SK-N-SH (cell line): ENCODE data around the gene SPOP. TPM values are rescaled to one million over a fixed set of nuclear protein-coding genes. Genes with fewer than 3 reads are reported as not detected.

ENCODE experiments used
- CTCF ChIA-PET: fragments of 300-600, 350-600 bp; formaldehyde crosslinking; extraction: SDS; loops from one replicate; lab custom pipeline; 2021; lab: Yijun Ruan, JAX
- POLR2A ChIA-PET: fragments of 350-600 bp; sonication (Branson Sonifier 250); formaldehyde crosslinking; extraction: SDS; loops from one replicate; lab custom pipeline; 2020; ENCODE audit warnings: antibody characterized with exemption, inconsistent platforms; lab: Yijun Ruan, JAX
- DNase-seq: peaks from one replicate; pipeline ENCODE4 v3.0.0; 2012
- H2AFZ ChIP-seq: fragments of 200-600 bp; sonication (generic); 2 replicates; pipeline ENCODE4 v1.8.1; 2016; ENCODE audit warnings: antibody characterized with exemption, mild to moderate bottlenecking, low read depth
- H3F3A ChIP-seq: fragments of 200-600 bp; sonication (generic); replicated peaks from 2 replicates; pipeline ENCODE3; 2016; ENCODE audit warnings: antibody characterized with exemption, mild to moderate bottlenecking; ENCODE audit not compliant: insufficient read depth
- H3K27ac ChIP-seq, 2 experiments: fragments of 200-500 bp in 1 of 2; fragments of 200-600 bp in 1 of 2; sonication (Bioruptor generic) in 1 of 2; sonication (generic), shearing (Covaris generic) in 1 of 2; 2 replicates each; pipeline versions ENCODE4 v1.5.1 to v1.6.1; 2014 to 2016; ENCODE audit warnings: low read depth in 2 of 2, inconsistent platforms in 1 of 2, low read length in 1 of 2, mild to moderate bottlenecking in 1 of 2, mixed read lengths in 1 of 2
- H3K27me3 ChIP-seq: fragments of 200-600 bp; sonication (generic), shearing (Covaris generic); 2 replicates; pipeline ENCODE4 v1.6.1; 2016; ENCODE audit warnings: mixed run types; ENCODE audit not compliant: insufficient read depth
- H3K36me3 ChIP-seq, 2 experiments: fragments of 200-500 bp in 1 of 2; fragments of 200-600 bp in 1 of 2; sonication (Bioruptor generic) in 1 of 2; sonication (generic) in 1 of 2; replicated peaks in 1 of 2; 2 replicates each; pipeline versions ENCODE3 to v1.5.1; 2014 to 2016; ENCODE audit warnings: low read length in 1 of 2, mild to moderate bottlenecking in 1 of 2; ENCODE audit not compliant: insufficient read depth in 2 of 2, control insufficient read depth in 1 of 2
- H3K4me1 ChIP-seq, 2 experiments: fragments of 200-500 bp in 1 of 2; fragments of 200-600 bp in 1 of 2; sonication (Bioruptor generic) in 1 of 2; sonication (generic), shearing (Covaris generic) in 1 of 2; 2 replicates each; pipeline versions ENCODE4 v1.5.1 to v1.6.1; 2014 to 2016; ENCODE audit warnings: low read depth in 1 of 2, low read length in 1 of 2, mixed run types in 1 of 2; ENCODE audit not compliant: insufficient read depth in 2 of 2, control insufficient read depth in 1 of 2
- H3K4me2 ChIP-seq: fragments of 200-600 bp; sonication (generic), shearing (Covaris generic); 2 replicates; pipeline ENCODE4 v1.6.1; 2017; ENCODE audit warnings: mixed run types
- H3K4me3 ChIP-seq, 2 experiments: fragments of 200-500 bp in 1 of 2; fragments of 200-600 bp in 1 of 2; sonication (Bioruptor generic) in 1 of 2; sonication (generic), shearing (Covaris generic) in 1 of 2; 2 replicates each; pipeline versions ENCODE4 v1.5.1 to v1.8.1; 2014 to 2016; ENCODE audit warnings: low read depth in 2 of 2, inconsistent platforms in 1 of 2, low read length in 1 of 2, mild to moderate bottlenecking in 1 of 2, mixed read lengths in 1 of 2, moderate library complexity in 1 of 2
- H3K79me2 ChIP-seq: fragments of 200-600 bp; sonication (generic); 2 replicates; pipeline ENCODE4 v1.8.1; 2017; ENCODE audit warnings: mild to moderate bottlenecking; ENCODE audit not compliant: insufficient read depth
- H3K9ac ChIP-seq: fragments of 200-600 bp; sonication (generic); 2 replicates; pipeline ENCODE4 v1.6.1; 2017; ENCODE audit warnings: mixed run types
- H3K9me2 ChIP-seq: fragments of 200-600 bp; sonication (generic); 2 replicates; pipeline ENCODE4 v1.6.1; 2017; ENCODE audit warnings: mixed run types
- H3K9me3 ChIP-seq: fragments of 200-600 bp; sonication (generic); 2 replicates; pipeline ENCODE4 v1.6.1; 2017; ENCODE audit warnings: mixed run types, mild to moderate bottlenecking, moderate library complexity
- H4K20me1 ChIP-seq: fragments of 200-600 bp; sonication (generic); 2 replicates; pipeline ENCODE4 v1.6.1; 2017; ENCODE audit warnings: mild to moderate bottlenecking, mixed run types; ENCODE audit not compliant: insufficient read depth
- EZH2phosphoT487 ChIP-seq: fragments of 200-600 bp; sonication (generic); IDR thresholded peaks from 2 replicates; pipeline ENCODE4 v1.6.1; 2017; ENCODE audit warnings: low read depth, mixed run types, mild to moderate bottlenecking, antibody characterized with exemption, moderate library complexity, borderline replicate concordance
- FOSL2 ChIP-seq: IDR thresholded peaks from 2 replicates; pipeline ENCODE4 v1.4.0; 2012; ENCODE audit warnings: low read depth, mild to moderate bottlenecking, moderate library complexity, borderline replicate concordance
- MAX ChIP-seq: IDR thresholded peaks from 2 replicates; pipeline ENCODE4 v1.4.0; 2012; ENCODE audit warnings: low read depth
- RAD21 ChIP-seq: IDR thresholded peaks from 2 replicates; pipeline ENCODE4 v1.6.1; 2012; ENCODE audit warnings: mild to moderate bottlenecking, low read length
- RCOR1 ChIP-seq: fragments of 150-350 bp; IDR thresholded peaks from 2 replicates; pipeline ENCODE4 v1.6.1; 2017; ENCODE audit warnings: antibody characterized with exemption, low read length
- REST ChIP-seq: IDR thresholded peaks from 2 replicates; pipeline ENCODE4 v1.6.1; 2012; ENCODE audit warnings: mild to moderate bottlenecking, low read depth, low read length, moderate library complexity
- SMC3 ChIP-seq: IDR thresholded peaks from 2 replicates; pipeline ENCODE4 v1.6.1; 2012; ENCODE audit warnings: low read depth, low read length, improper control_type of control experiment
- WGBS: methylation state at CpG from one replicate; pipeline ENCODE4 v1.1.6; 2017; ENCODE audit warnings: low lambda C conversion rate; 5-methylcytosine and 5-hydroxymethylcytosine counted together
- polyA plus RNA-seq, 3 experiments: library from polyadenylated mRNA; depleted of rRNA; stranded (reverse); fragments of >200 nt; gene quantifications; 2 replicates each; pipeline ENCODE4 v1.2.3, GENCODE V29; 2012
- TF ChIP-seq, protein P1 (sequence below): fragments of 150-350 bp; IDR thresholded peaks from 2 replicates; pipeline ENCODE4 v1.6.1; 2017; ENCODE audit warnings: antibody characterized with exemption, low read length, low read depth, borderline replicate concordance

SPOP gene
- polyA plus RNA-seq, 1 of the 3 experiments (the other 2 are of a cell fraction): 54.0 TPM

- no peak for TF ChIP-seq REST
- no peak for TF ChIP-seq EZH2phosphoT487
- TF ChIP-seq RAD21: no peak
These were observed 127.9 kb downstream of the SPOP start (continued) for GRCh38 chr17:49549691-49550678.

DNA sequence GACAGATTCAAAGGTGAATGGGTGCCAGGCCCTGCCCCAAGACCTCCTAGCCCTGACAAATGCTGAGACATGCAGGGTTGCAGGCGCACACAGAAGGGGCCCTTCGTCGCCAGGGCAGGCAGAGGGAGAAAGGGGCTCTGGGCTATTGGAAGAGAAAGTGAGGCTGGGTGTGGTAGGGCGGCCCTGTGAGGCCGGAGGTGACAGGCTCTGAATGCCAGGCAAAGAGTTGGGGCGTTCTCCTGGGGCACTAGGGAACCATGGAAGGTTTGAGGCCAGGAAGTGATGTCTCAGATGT is 128.6 kb downstream of the SPOP start:
- H3K9me2 ChIP-seq: no peaks in the 10 kb centered on the region
- WGBS: 82% methylated on average over 6 of the region's 6 CpGs
- TF ChIP-seq, protein P1, sequence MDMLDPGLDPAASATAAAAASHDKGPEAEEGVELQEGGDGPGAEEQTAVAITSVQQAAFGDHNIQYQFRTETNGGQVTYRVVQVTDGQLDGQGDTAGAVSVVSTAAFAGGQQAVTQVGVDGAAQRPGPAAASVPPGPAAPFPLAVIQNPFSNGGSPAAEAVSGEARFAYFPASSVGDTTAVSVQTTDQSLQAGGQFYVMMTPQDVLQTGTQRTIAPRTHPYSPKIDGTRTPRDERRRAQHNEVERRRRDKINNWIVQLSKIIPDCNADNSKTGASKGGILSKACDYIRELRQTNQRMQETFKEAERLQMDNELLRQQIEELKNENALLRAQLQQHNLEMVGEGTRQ: no peak
- no peak for TF ChIP-seq FOSL2
- no peak for TF ChIP-seq MAX
- no peak for TF ChIP-seq RCOR1
- no peak for TF ChIP-seq SMC3
- H3K9me3 ChIP-seq: no peaks in the 10 kb centered on the region
- H3K4me3 ChIP-seq: no peak overlapping the region
- H2AFZ ChIP-seq: no peak overlapping the region
- H3K27me3 ChIP-seq: peaks cover 3% of the 10 kb centered on the region; the same call in 1 of the 2 replicates
- no peaks in the 10 kb centered on the region for H3K79me2 ChIP-seq
- no peaks in the 10 kb centered on the region for H4K20me1 ChIP-seq
- H3K27ac ChIP-seq: no peak overlapping the region; a peak in 1 of 4 replicates
- ChIA-PET POLR2A (no interaction called here), CTCF (interaction anchor here (1.0 to 17.1 kb wide), 7 partner anchors 24 to 144 kb away, joined by 3 to 499 read pairs (median 51); partner anchors contain the start of genes NGFR and PHB1)
- no peak overlapping the region for H3K9ac ChIP-seq
- peak; percentile 33 for DNase-seq
- no peaks in the 10 kb centered on the region for H3K36me3 ChIP-seq
- no peak overlapping the region for H3K4me2 ChIP-seq
- H3K4me1 ChIP-seq: peaks cover 0 to 43% of the 10 kb centered on the region in 2 experiments; a peak in 1 of 4 replicates
- no peaks in the 10 kb centered on the region for H3F3A ChIP-seq

Other genes starting within 250 kb of the SPOP start
- 0.44 and 0.76 TPM in 2 replicates for gene NGFR, start 182.8 kb downstream of the SPOP start, polyA plus RNA-seq (2012; rRNA removed)
- gene NXPH3, start 102.2 kb downstream of the SPOP start, polyA plus RNA-seq (2012; rRNA removed): 0.30 and 0.31 TPM in 2 replicates
- gene SLC35B1, start 29.9 kb upstream of the SPOP start, polyA plus RNA-seq (2012; rRNA removed): 89.8 and 109 TPM in 2 replicates
- gene FAM117A, start 86.0 kb upstream of the SPOP start, polyA plus RNA-seq (2012; rRNA removed): 7.8 and 9.0 TPM in 2 replicates
- gene KAT7, start 110.6 kb upstream of the SPOP start, polyA plus RNA-seq (2012; rRNA removed): 18.5 and 20.2 TPM in 2 replicates
- gene TAC4, start 170.0 kb upstream of the SPOP start, polyA plus RNA-seq (2012; rRNA removed): not detected in 2 replicates